A673 (cell line): Measurements from ENCODE around the gene GALM.

Experiments used
- CTCF ChIP-seq: fragments of 300-800, 200-600 bp; sonication (generic); conservative IDR thresholded peaks from 2 replicates; pipeline ENCODE4 v1.5.1; 2017; ENCODE audit warnings: low read depth, mild to moderate bottlenecking, antibody characterized with exemption, low read length, moderate library complexity, mixed read lengths
- EZH2 ChIP-seq: fragments of 200-600 bp; sonication (generic); IDR thresholded peaks from 2 replicates; pipeline ENCODE4 v1.6.1; 2017; ENCODE audit warnings: borderline replicate concordance, low read depth, mild to moderate bottlenecking, mixed read lengths, antibody characterized with exemption, low read length; ENCODE audit not compliant: poor library complexity, severe bottlenecking

- TF ChIP-seq CTCF (no peak), EZH2 (no peak)
These were observed 65.2 kb downstream of the GALM start for GRCh38 chr2:38731090-38731489.
